ENCODE results near the gene TSPAN12. TPM values are rescaled to one million over a fixed set of nuclear protein-coding genes. Genes with fewer than 3 reads are reported as not detected.

The TSPAN12 gene
- total RNA-seq, 4 donors from 2014 or later: 6.5 to 21.3 (median 9.1) TPM

GRCh38 chr7:120874016-120874415, 16.1 kb upstream of the TSPAN12 start:
- no peak for ATAC-seq (ENCODE audit: low FRiP score)
- DNase-seq (ENCODE audit: low spot score): no peak
- TF ChIP-seq CTCF (IDR thresholded peaks at IDR 0.05): no peak

- TF ChIP-seq CTCF (IDR thresholded peaks at IDR 0.05): no peak
- DNase-seq (ENCODE audit: low spot score): no peak
- ATAC-seq (ENCODE audit: low FRiP score): no peak
These were observed 15.5 kb upstream of the TSPAN12 start for GRCh38 chr7:120873401-120873800.

- ATAC-seq (ENCODE audit: low FRiP score) (no peak), DNase-seq (ENCODE audit: low spot score) (no peak)
- TF ChIP-seq CTCF (IDR thresholded peaks at IDR 0.05): no peak
These were observed 11.8 kb upstream of the TSPAN12 start for GRCh38 chr7:120869700-120870099.

- ATAC-seq (ENCODE audit: low FRiP score): no peak
- no peak for DNase-seq (ENCODE audit: low spot score)
- no peak for TF ChIP-seq CTCF (IDR thresholded peaks at IDR 0.05)
These were observed 10.0 kb upstream of the TSPAN12 start for GRCh38 chr7:120867932-120868331.

- no peak for DNase-seq (ENCODE audit: low spot score)
- ATAC-seq (ENCODE audit: low FRiP score): no peak
- no peak for TF ChIP-seq CTCF (IDR thresholded peaks at IDR 0.05)
These were observed 7.4 kb upstream of the TSPAN12 start for GRCh38 chr7:120865191-120865981.

- DNase-seq (ENCODE audit: low spot score): no peak
- no peak for ATAC-seq (ENCODE audit: low FRiP score)
- no peak for TF ChIP-seq CTCF (IDR thresholded peaks at IDR 0.05)
These were observed 6.4 kb upstream of the TSPAN12 start for GRCh38 chr7:120864141-120864900.
